Measurements from ENCODE around the gene GET4.

The GET4 gene

GRCh38 chr7:860149-860548 is 16.2 kb upstream of the GET4 start:
- ChIA-PET CTCF (interaction anchor here (2.7 kb wide), 1 partner anchor 13 kb away, joined by 16 read pairs; no protein-coding TSS in a partner anchor), POLR2A (no interaction called here)
- Histone ChIP-seq H3K9me3 (ENCODE audit: control insufficient read depth, insufficient read depth, low read depth, low read length) (no peaks in the 10 kb centered on the region), H3K4me3 (ENCODE audit: low read depth, low read length) (no peak overlapping the region), H3K4me1 (ENCODE audit: control insufficient read depth, insufficient read depth, low read length) (no peaks in the 10 kb centered on the region), H3K27ac (ENCODE audit: extremely low read depth, low read depth, low read length) (no peak overlapping the region), H3K36me3 (ENCODE audit: control insufficient read depth in 2 of 2, insufficient read depth in 1 of 2, low read length in 2 of 2) (peaks cover 15 to 77% of the 10 kb centered on the region in 2 experiments)
- TF ChIP-seq ZFHX2 (tag by site-specific recombination; conservative IDR thresholded peaks at IDR 0.05) (peak; percentile 68), EGR2 (tag by site-specific recombination; IDR thresholded peaks at IDR 0.05; ENCODE audit: low read depth) (peak; percentile 30; the same call in 1 of the 2 replicates), ZBTB44 (tag by site-specific recombination; IDR thresholded peaks at IDR 0.05) (no peak), ZNF600 (tag by site-specific recombination; IDR thresholded peaks at IDR 0.05) (0 out of 2 replicates have a peak, but pooled peaks have one; percentile 19), ZXDB (tag by site-specific recombination; IDR thresholded peaks at IDR 0.05) (no peak), HIC1 (tag by site-specific recombination; IDR thresholded peaks at IDR 0.05) (no peak), KLF7 (tag by site-specific recombination; IDR thresholded peaks at IDR 0.05; ENCODE audit: borderline replicate concordance) (no peak), ZNF2 (tag by site-specific recombination; IDR thresholded peaks at IDR 0.05) (no peak), ZNF629 (tag by site-specific recombination; IDR thresholded peaks at IDR 0.05) (no peak)

GRCh38 chr7:861222-861621 is 15.1 kb upstream of the GET4 start:
- H3K36me3 ChIP-seq (ENCODE audit: control insufficient read depth in 2 of 2, insufficient read depth in 1 of 2, low read length in 2 of 2), result peaks cover 15 to 77% of the 10 kb centered on the region in 2 experiments
- POLR2A ChIA-PET, result no interaction called here
- H3K4me1 ChIP-seq (ENCODE audit: control insufficient read depth, insufficient read depth, low read length), result no peaks in the 10 kb centered on the region
- CTCF ChIA-PET, result no interaction called here
- no peaks in the 10 kb centered on the region for H3K9me3 ChIP-seq (ENCODE audit: control insufficient read depth, insufficient read depth, low read depth, low read length)
- H3K4me3 ChIP-seq (ENCODE audit: low read depth, low read length), result no peak overlapping the region
- H3K27ac ChIP-seq (ENCODE audit: extremely low read depth, low read depth, low read length), result no peak overlapping the region
- no peak for TF ChIP-seq ZNF621 (tag by site-specific recombination; IDR thresholded peaks at IDR 0.05)
- no peak for TF ChIP-seq OSR2 (tag by site-specific recombination; IDR thresholded peaks at IDR 0.05)
- no peak for TF ChIP-seq ZNF629 (tag by site-specific recombination; IDR thresholded peaks at IDR 0.05)
- no peak for TF ChIP-seq ELK4 (IDR thresholded peaks at IDR 0.05; ENCODE audit: borderline replicate concordance, low read depth, low read length)
- no peak for TF ChIP-seq ZNF473 (tag by site-specific recombination; IDR thresholded peaks at IDR 0.05)
- TF ChIP-seq ZBTB20 (tag by site-specific recombination; IDR thresholded peaks at IDR 0.05), result no peak
- no peak for TF ChIP-seq ZNF280D (tag by site-specific recombination; IDR thresholded peaks at IDR 0.05)
- no peak for TF ChIP-seq PRDM2 (tag by site-specific recombination; IDR thresholded peaks at IDR 0.05; ENCODE audit: borderline replicate concordance)
- TF ChIP-seq HIC1 (tag by site-specific recombination; IDR thresholded peaks at IDR 0.05), result no peak
- no peak for TF ChIP-seq ZNF341 (tag by site-specific recombination; IDR thresholded peaks at IDR 0.05; ENCODE audit: low read depth)
- TF ChIP-seq ZNF211 (tag by site-specific recombination; IDR thresholded peaks at IDR 0.05; ENCODE audit: low read depth), result no peak
